Naive thymus-derived CD8-positive, alpha-beta T cell (primary cell): ENCODE results near the gene DPM2. TPM values are rescaled to one million over a fixed set of nuclear protein-coding genes. Genes with fewer than 3 reads are reported as not detected.

Source experiments
- ATAC-seq, 2 donors: fragments of 150-1000 bp; cut with Tn5 transposase in 1 of 2; sonication (Bioruptor Pico), chemical (Tn5 transposase) in 1 of 2; 1 replicate in 1 of 2; 2 replicates in 1 of 2; pipeline ENCODE4 v1.10.0; 2021; ENCODE audit warnings: mild to moderate bottlenecking in 2 of 2, moderate library complexity in 2 of 2
- POLR2A ChIA-PET: fragments of 350-600 bp; sonication (Branson Sonifier 250); formaldehyde crosslinking; loops from one replicate; lab custom pipeline; 2021; ENCODE audit warnings: antibody characterized with exemption; lab: Charles Lee
- DNase-seq, 10 donors: peaks; one replicate each; pipeline versions ENCODE4 v3.0.0 to v3.0.0-alpha.2; 2020 to 2022
- H3K27ac Mint-ChIP-seq, 10 donors: one replicate each; pipeline ENCODE4 v1.8.0; 2020 to 2022; ENCODE audit warnings: mild to moderate bottlenecking in 10 of 10, mixed read lengths in 10 of 10, moderate library complexity in 4 of 10, inconsistent platforms in 1 of 10
- H3K27me3 Mint-ChIP-seq, 5 donors: one replicate each; pipeline ENCODE4 v1.8.0; 2021 to 2022; ENCODE audit warnings: mixed read lengths in 5 of 5
- H3K36me3 Mint-ChIP-seq, 3 donors: one replicate each; pipeline ENCODE4 v1.8.0; 2020 to 2022; ENCODE audit warnings: mixed read lengths in 3 of 3, mild to moderate bottlenecking in 2 of 3, inconsistent platforms in 1 of 3
- H3K4me1 Mint-ChIP-seq, 4 donors: one replicate each; pipeline ENCODE4 v1.8.0; 2021 to 2022; ENCODE audit warnings: mixed read lengths in 4 of 4
- H3K4me3 Mint-ChIP-seq, 10 donors: one replicate each; pipeline ENCODE4 v1.8.0; 2020 to 2022; ENCODE audit warnings: mild to moderate bottlenecking in 10 of 10, mixed read lengths in 10 of 10, moderate library complexity in 6 of 10, inconsistent platforms in 1 of 10
- H3K9me3 Mint-ChIP-seq, 9 donors: one replicate each; pipeline ENCODE4 v1.8.0; 2020 to 2022; ENCODE audit warnings: mixed read lengths in 9 of 9, mild to moderate bottlenecking in 3 of 9, inconsistent platforms in 1 of 9, moderate library complexity in 1 of 9
- polyA plus RNA-seq, 3 donors: library from polyadenylated mRNA; unstranded; fragments of 300-500 nt; fragmentation: Illumina TruSeq; gene quantifications; one replicate each; pipeline ENCODE4 v1.2.3, GENCODE V29; 2021
- total RNA-seq, 8 experiments: library from RNA in 2 of 8; stranded (reverse) in 2 of 8; gene quantifications; one replicate each; pipeline ENCODE4 v1.2.3 and lab custom pipeline; 2021 to 2026

DPM2 gene
- total and polyA plus RNA-seq, 5 experiments from 2014 or later, result 28.5 to 74.6 (median 34.7) TPM

DNA sequence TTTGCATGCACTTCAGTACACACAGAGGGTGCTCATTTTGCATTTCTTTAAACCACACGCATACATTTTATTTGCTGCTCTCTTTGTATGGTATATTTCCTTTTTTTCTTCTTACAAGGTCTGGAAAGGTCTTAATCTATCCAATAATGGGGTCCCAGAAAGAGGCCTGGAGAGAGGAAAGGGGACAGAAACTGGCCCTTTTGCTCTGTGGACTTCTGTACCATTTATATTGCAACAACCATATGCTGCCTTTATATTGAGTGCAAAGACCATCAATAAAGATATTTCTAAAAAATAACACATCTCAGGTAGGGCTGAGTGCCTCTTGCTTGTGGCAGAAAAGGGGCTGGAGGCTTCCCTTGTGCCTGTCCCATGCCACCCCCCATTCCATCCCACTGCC, 15.5 kb upstream of the DPM2 start:
- POLR2A ChIA-PET, result interaction anchor here (4.7 to 67.4 kb wide), 4 partner anchors 13 to 114 kb away, joined by 15 to 2190 read pairs (median 1464); partner anchors contain the start of genes DPM2, EEIG1, NAIF1 and SLC25A25
- H3K36me3 Mint-ChIP-seq, result peaks cover 0 to 59% (median 4%) of the 10 kb centered on the region in 3 donors

DNA sequence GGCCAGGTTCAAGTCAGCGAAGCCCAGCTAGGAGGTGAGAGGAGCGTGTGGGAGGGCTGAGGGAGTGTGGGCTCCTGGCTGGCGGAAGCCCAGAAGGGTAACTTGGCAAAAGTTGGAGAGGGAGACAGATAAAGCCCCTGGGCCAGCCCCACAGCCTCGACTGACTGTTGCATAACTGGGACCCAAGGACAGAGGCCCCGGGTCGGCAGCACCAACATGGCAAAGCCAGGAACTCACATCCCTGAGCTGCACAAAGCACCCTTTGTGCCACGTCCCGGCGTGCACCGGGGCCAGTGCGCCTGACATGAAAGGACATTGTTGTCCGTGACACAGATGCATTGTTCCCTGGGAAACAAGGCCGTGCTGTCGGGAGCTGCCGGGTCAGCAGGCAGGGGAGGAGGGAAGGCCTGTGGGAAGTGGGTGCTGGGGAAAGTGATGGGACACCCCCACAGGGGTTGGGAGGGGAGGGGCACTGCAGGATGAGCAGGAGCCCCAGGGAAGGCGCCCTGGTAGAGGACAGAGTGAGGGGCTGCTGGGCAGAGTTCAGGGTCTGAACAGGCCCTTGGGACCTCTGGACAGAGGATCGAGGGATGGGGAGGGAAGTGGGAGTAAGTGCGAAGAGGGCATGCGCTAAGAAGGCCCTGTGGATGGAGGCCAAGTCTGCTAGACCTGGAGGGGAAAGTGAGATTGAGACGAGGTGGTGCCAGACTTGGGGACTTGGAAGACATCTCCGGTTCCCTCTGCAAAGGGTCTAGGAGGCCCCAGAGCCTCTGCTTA, 13.0 kb upstream of the DPM2 start:
- Mint-ChIP-seq H3K9me3 (no peaks in the 10 kb centered on the region), H3K27ac (peak overlapping the region; percentile 94 to 99 (median 96)), H3K4me1 (peaks cover 43 to 89% (median 75%) of the 10 kb centered on the region in 4 donors), H3K4me3 (peak overlapping the region; percentile 31 to 84 (median 76)), H3K27me3 (no peaks in the 10 kb centered on the region), H3K36me3 (peaks cover 0 to 77% (median 9%) of the 10 kb centered on the region in 3 donors)
- no peak for ATAC-seq
- no peak for DNase-seq
- POLR2A ChIA-PET, result interaction anchor here (36.1 to 67.4 kb wide), 3 partner anchors 15 to 78 kb away, joined by 737 to 2190 read pairs (median 2190); partner anchors contain the start of genes DPM2 and EEIG1

More for the DNA sequence above, 15.5 kb upstream of the DPM2 start:
- DNase-seq (no peak), ATAC-seq (no peak)
- Mint-ChIP-seq H3K4me1 (peaks cover 44 to 92% (median 82%) of the 10 kb centered on the region in 4 donors), H3K4me3 (peak overlapping the region; percentile 36 to 93 (median 80)), H3K9me3 (no peaks in the 10 kb centered on the region), H3K27me3 (no peaks in the 10 kb centered on the region), H3K27ac (peak overlapping the region; percentile 74 to 99 (median 94))

DNA sequence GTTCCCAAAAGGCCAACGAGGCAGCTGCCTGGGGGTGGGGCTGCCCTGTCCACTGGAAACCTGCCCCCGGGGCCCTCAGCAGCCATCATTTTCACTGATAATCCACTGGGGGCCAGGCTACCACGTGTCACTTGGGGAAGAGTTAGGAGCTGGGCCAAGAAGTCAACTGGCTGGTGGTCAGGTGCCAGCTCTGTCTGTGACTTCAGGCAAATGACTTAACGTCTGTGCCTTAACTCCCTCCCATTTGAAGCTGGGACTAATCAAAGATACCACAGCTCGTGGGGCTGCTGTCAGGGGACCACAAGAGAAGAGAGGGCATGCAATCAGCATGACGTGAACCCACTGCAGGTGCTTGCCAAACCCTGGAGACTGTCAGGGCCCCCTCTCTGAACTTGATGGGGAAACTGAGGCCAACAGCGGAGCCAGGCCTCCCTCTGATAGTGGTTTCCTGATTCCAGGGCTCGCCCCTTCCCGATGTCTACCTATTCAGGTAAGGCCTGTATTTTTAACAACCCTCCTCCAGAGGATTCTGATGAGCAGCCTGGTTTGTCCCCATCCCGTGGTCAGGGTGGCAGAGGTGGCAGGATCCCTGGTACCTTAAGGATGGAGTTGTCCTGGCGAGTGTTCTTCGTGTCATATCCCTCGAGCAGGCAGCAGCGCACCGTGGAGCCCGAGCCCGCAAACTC, 12.3 kb upstream of the DPM2 start:
- Mint-ChIP-seq H3K27ac (peak overlapping the region; percentile 94 to 99 (median 96)), H3K36me3 (peaks cover 0 to 81% (median 9%) of the 10 kb centered on the region in 3 donors), H3K9me3 (no peaks in the 10 kb centered on the region), H3K4me3 (peak overlapping the region; percentile 31 to 84 (median 76)), H3K4me1 (peaks cover 35 to 86% (median 71%) of the 10 kb centered on the region in 4 donors), H3K27me3 (no peaks in the 10 kb centered on the region)
- ATAC-seq, result peak; percentile 51 to 69
- POLR2A ChIA-PET, result interaction anchor here (0.7 to 67.4 kb wide), 5 partner anchors 16 to 101 kb away, joined by 4 to 2190 read pairs (median 737); partner anchors contain the start of genes DPM2 and EEIG1
- peak in 2 of 10 donors; percentile 42 to 45 for DNase-seq

DNA sequence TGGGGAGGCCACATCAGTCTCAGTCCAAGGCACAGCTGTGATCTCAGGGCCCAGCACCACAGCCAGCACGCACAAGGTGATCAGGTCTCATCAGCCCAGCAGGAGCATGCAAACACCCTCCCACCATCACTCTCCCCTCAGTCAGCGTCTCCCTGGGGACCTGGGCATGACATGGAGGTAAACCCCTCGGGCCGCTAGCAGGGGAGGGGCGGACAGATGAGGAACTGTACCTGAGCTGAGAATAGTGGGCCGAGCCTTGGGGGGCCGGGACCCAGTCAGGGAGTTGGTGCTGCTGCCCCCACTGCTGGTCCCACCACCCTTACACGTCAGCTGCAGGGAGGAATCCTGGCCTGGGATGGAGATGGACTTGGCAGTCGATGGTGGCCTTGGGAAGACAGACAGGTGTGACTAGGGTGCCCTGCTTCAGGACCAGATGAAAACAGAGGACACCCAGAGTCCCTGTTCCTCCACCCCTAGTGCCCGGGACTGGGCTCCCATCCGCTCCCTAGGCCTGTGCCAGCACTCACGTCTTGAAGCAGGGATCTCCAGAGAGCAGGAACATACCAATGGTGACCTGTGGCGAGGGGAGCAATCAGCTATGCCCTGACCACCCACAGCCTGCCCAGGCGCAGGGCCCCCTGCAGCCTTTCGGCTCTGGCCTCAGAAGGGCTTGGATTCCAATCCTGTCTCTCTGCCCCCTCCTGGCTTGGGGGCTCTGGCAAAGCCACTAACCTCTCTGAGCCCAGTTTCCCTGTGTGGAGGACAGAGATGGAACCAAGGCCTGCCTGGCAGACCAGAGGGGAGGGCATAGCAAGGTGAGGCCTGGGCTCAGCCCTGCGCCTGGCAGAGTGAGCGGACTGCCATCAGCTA, 10.4 kb upstream of the DPM2 start:
- DNase-seq, result no peak
- ATAC-seq, result no peak
- Mint-ChIP-seq H3K4me1 (peaks cover 29 to 84% (median 66%) of the 10 kb centered on the region in 4 donors), H3K27me3 (no peaks in the 10 kb centered on the region), H3K4me3 (peak overlapping the region in 5 of 10 donors; percentile 36 to 50 (median 42)), H3K36me3 (peaks cover 0 to 89% (median 15%) of the 10 kb centered on the region in 3 donors), H3K27ac (peak overlapping the region; percentile 77 to 98 (median 94)), H3K9me3 (no peaks in the 10 kb centered on the region)
- POLR2A ChIA-PET, result interaction anchor here (0.7 to 67.4 kb wide), 6 partner anchors 11 to 159 kb away, joined by 3 to 2190 read pairs (median 4); partner anchors contain the start of genes DPM2 and EEIG1

DNA sequence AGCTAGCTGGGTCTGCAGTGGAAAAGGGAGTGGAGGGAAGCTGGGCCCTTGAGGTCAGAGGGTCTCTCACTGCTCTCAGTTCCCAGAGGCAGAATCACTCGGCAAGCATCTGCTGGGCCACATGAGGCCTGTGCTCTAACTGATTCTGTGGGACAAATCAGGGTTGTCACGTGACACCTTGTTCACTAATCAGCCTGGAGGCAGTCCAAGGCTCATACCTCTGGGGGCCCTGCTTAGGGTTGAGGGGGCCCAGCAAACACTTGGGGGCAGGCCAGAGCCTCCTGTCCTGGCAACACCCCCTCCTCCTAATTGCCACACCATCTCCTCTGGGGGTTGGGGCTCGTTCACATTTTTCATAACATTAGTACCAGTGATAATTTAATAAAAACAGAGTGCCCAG, 9.1 kb upstream of the DPM2 start:
- Mint-ChIP-seq H3K27me3 (no peaks in the 10 kb centered on the region), H3K4me1 (peaks cover 32 to 85% (median 66%) of the 10 kb centered on the region in 4 donors), H3K27ac (peak overlapping the region; percentile 48 to 97 (median 88)), H3K9me3 (no peaks in the 10 kb centered on the region), H3K36me3 (peaks cover 0 to 92% (median 17%) of the 10 kb centered on the region in 3 donors), H3K4me3 (peak overlapping the region in 1 of 10 donors; percentile 45)
- no peak for ATAC-seq
- POLR2A ChIA-PET, result interaction anchor here (1.2 to 67.4 kb wide), 3 partner anchors 33 to 120 kb away, joined by 4 to 2190 read pairs (median 737); partner anchors contain the start of genes EEIG1 and NAIF1
- DNase-seq, result no peak

DNA sequence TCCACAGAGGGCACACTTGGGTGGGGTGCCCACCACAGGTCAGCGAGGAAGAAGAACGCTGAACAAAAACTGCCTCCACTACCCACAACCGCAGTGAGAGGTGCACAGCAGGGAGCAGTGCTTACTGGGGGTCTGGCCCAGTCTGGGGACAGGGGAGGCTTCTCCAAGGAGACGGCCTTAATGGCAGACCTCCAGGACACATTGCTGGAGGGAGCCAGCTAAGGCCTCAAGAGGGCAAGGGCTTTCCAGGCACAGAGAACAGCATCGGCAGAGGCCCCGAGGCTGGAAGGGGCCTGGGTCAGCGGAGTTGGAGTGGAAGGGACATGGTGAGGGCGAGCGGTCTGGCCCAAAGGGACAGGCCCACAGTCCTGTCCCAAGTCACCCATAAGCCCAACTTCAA, 8.3 kb upstream of the DPM2 start:
- DNase-seq (no peak), ATAC-seq (no peak)
- POLR2A ChIA-PET, result interaction anchor here (1.2 to 67.4 kb wide), 4 partner anchors 9 to 121 kb away, joined by 3 to 2190 read pairs (median 370); partner anchors contain the start of genes DPM2, EEIG1 and NAIF1
- peak overlapping the region in 8 of 10 donors; percentile 35 to 97 (median 72) for H3K27ac Mint-ChIP-seq
- H3K4me1 Mint-ChIP-seq, result peaks cover 28 to 83% (median 61%) of the 10 kb centered on the region in 4 donors
- H3K9me3 Mint-ChIP-seq, result no peaks in the 10 kb centered on the region
- no peaks in the 10 kb centered on the region for H3K27me3 Mint-ChIP-seq
- peaks cover 0 to 91% (median 17%) of the 10 kb centered on the region in 3 donors for H3K36me3 Mint-ChIP-seq
- H3K4me3 Mint-ChIP-seq, result no peak overlapping the region

DNA sequence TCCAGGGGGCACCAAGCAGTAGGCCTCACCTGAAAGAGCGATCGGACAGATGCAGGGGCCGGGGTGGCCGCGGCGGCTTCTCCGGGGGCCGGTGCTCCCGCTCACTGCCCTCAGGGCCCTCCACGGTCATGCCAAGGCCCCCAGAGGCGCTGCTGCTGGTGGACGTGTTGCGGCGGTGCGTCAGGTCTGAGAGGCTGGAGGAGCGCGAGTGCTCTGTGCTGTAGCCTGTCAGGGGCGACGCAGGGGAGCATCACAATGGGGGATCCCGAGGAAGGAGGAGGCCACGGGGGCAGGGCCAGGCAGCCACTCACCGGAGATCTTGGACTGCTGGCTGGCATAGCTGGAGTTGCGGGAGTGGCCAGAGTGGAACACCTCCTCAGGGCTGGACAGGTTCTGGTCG, 7.7 kb upstream of the DPM2 start:
- no peaks in the 10 kb centered on the region for H3K9me3 Mint-ChIP-seq
- peak overlapping the region in 1 of 10 donors; percentile 10 for H3K4me3 Mint-ChIP-seq
- peak overlapping the region in 7 of 10 donors; percentile 60 to 97 (median 76) for H3K27ac Mint-ChIP-seq

DNA sequence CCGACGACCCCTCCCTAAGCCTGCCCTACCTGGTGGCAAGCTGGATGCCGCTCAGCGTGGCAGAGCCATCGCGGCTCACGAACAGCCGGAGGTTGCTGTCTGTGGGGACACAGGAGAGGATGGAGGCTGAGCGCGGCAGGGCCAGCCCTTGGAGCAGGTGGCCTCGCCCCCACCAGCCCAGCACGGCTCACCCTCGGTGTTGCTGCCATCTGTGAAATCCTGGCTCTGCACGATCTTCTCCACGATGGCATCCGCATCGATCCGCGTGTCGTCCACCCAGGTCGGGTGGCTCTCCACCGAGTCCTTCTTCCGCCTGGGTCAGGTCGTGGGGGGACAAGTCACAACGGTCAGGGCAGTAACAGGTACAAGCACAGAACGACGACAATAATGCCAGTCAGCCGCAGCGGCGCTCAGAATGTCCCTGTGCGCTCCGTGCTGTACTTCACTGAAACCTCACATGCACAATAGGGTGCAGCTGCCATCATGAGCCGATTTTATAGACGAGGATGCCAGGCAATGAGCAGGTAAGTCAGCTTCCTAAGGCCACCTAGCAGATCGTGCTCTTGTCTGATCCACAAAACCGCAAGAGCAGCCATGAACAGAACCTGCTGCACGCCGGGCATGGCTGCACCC, 7.0 kb upstream of the DPM2 start:
- Mint-ChIP-seq H3K9me3 (no peaks in the 10 kb centered on the region), H3K4me3 (peak overlapping the region in 1 of 10 donors; percentile 21), H3K4me1 (peaks cover 19 to 70% (median 52%) of the 10 kb centered on the region in 4 donors), H3K36me3 (peaks cover 0 to 91% (median 13%) of the 10 kb centered on the region in 3 donors), H3K27me3 (no peaks in the 10 kb centered on the region), H3K27ac (peak overlapping the region in 9 of 10 donors; percentile 9 to 93 (median 66))
- ATAC-seq (no peak), DNase-seq (no peak)
- POLR2A ChIA-PET, result interaction anchor here (0.5 to 67.4 kb wide), 6 partner anchors 8 to 126 kb away, joined by 3 to 2190 read pairs (median 8); partner anchors contain the start of genes DPM2 and EEIG1

More for the DNA sequence above, 7.7 kb upstream of the DPM2 start:
- Mint-ChIP-seq H3K27me3 (no peaks in the 10 kb centered on the region), H3K36me3 (peaks cover 0 to 92% (median 16%) of the 10 kb centered on the region in 3 donors), H3K4me1 (peaks cover 23 to 76% (median 57%) of the 10 kb centered on the region in 4 donors)
- DNase-seq, result no peak
- no peak for ATAC-seq
- POLR2A ChIA-PET, result interaction anchor here (1.2 to 67.4 kb wide), 4 partner anchors 8 to 122 kb away, joined by 3 to 2190 read pairs (median 370); partner anchors contain the start of genes DPM2, EEIG1 and NAIF1

DNA sequence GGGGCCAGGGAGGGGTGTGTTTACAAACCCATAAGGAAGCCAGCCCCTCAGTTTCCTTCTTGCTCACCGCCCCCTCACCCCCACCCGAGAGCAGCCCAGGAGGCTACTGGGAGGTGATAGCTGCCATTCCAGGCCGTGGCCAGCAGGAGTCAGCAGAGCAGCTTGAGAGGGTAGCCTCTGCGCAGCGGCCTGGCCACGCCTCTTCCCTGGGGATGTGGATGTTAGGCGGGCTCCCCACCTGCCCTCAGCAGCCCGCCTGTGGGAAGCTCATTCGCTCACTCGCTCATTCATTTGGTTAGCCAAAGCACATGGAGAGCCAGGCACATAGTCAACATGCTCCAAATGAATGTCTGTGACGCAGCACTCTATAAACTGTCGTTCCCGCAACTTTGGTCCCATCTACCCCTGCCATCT, 6.1 kb upstream of the DPM2 start:
- ATAC-seq (peak; percentile 73 to 81), DNase-seq (peak; percentile 61 to 89 (median 74))
- Mint-ChIP-seq H3K27me3 (no peaks in the 10 kb centered on the region), H3K36me3 (peaks cover 0 to 88% (median 13%) of the 10 kb centered on the region in 3 donors), H3K27ac (peak overlapping the region; percentile 47 to 96 (median 92)), H3K9me3 (no peaks in the 10 kb centered on the region), H3K4me3 (peak overlapping the region in 7 of 10 donors; percentile 3 to 63 (median 26)), H3K4me1 (peaks cover 18 to 65% (median 47%) of the 10 kb centered on the region in 4 donors)
- POLR2A ChIA-PET, result interaction anchor here (1.0 to 67.4 kb wide), 6 partner anchors 11 to 144 kb away, joined by 3 to 2190 read pairs (median 8); partner anchors contain the start of gene EEIG1

DNA sequence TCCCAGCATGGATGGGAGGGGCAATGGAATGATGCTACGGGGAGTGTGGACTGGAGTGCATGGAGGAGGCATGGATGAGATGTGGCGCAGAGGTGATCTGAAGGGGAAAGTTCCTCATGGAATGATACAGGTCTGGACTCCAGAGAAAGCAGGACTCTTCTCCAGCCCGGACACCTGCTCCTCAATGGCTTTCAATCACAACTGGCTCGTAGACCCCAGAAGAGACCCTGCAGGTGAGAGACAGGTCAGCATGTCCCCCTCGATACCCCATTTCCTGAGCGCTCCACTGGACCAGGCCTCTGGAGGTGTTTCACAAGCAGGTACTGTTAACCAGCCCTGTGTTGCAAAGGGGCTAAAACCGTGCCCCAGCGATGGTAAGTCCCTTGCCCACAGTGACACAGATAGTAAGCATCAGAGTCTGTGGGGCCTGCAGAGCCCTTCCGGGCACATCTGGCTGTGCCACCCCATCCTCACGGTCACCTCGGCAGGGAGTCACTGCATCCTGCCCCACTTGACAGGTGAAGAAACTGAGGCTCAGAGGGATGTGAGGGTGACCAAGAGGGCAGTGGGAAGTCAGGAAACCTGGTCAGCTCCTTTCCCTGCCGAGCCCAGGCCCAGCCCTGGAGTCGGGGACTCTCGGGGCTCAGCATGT, 5.5 kb upstream of the DPM2 start:
- H3K4me1 Mint-ChIP-seq, result peaks cover 16 to 59% (median 47%) of the 10 kb centered on the region in 4 donors
- H3K27me3 Mint-ChIP-seq, result no peaks in the 10 kb centered on the region
- H3K4me3 Mint-ChIP-seq, result peak overlapping the region in 7 of 10 donors; percentile 7 to 76 (median 36)
- peak overlapping the region; percentile 47 to 96 (median 91) for H3K27ac Mint-ChIP-seq
- ATAC-seq (peak; percentile 3), DNase-seq (no peak)
- H3K9me3 Mint-ChIP-seq, result no peaks in the 10 kb centered on the region
- POLR2A ChIA-PET, result interaction anchor here (0.7 to 67.4 kb wide), 9 partner anchors 10 to 144 kb away, joined by 3 to 2190 read pairs (median 5); partner anchors contain the start of genes EEIG1, NAIF1 and PIP5KL1
- peaks cover 0 to 82% (median 13%) of the 10 kb centered on the region in 3 donors for H3K36me3 Mint-ChIP-seq
